Peyer's patch (tissue), 4 donors: Measurements from ENCODE around the gene GPS1. TPM values are rescaled to one million over a fixed set of nuclear protein-coding genes. Genes with fewer than 3 reads are reported as not detected.

Experiments
- DNase-seq, 3 donors: peaks; one replicate each; pipeline ENCODE4 v3.0.0-alpha.2; 2017 to 2019
- H3K27ac ChIP-seq, 4 donors: fragments of 200-600 bp; sonication (generic); one replicate each; pipeline ENCODE4 v1.5.1; 2016 to 2019
- H3K27me3 ChIP-seq, 2 donors: fragments of 200-600 bp; sonication (generic); one replicate each; pipeline ENCODE4 v1.5.1; 2019
- H3K36me3 ChIP-seq, 3 donors: fragments of 200-600 bp; sonication (generic); one replicate each; pipeline ENCODE4 v1.5.1; 2016 to 2019
- H3K4me1 ChIP-seq, 4 donors: fragments of 200-600 bp; sonication (generic); one replicate each; pipeline ENCODE4 v1.5.1; 2016 to 2019
- H3K4me3 ChIP-seq, 4 donors: fragments of 200-600 bp; sonication (generic); 1 replicate in 3 of 4; 2 replicates in 1 of 4; pipeline ENCODE4 v1.5.1; 2016 to 2019; ENCODE audit warnings: mild to moderate bottlenecking in 1 of 4
- H3K9me3 ChIP-seq, 4 donors: fragments of 200-600 bp; sonication (generic); one replicate each; pipeline ENCODE4 v1.5.1; 2016 to 2019; ENCODE audit warnings: mild to moderate bottlenecking in 1 of 4
- CTCF ChIP-seq, 6 experiments: fragments of 450-650 bp in 4 of 6; fragments of 200-600 bp in 2 of 6; sonication (generic) in 1 of 6; IDR thresholded peaks; one replicate each; pipeline ENCODE4 v1.5.1; 2017 to 2019; ENCODE audit warnings: antibody characterized with exemption in 6 of 6, mild to moderate bottlenecking in 3 of 6, moderate library complexity in 1 of 6
- POLR2A ChIP-seq, 2 donors: fragments of 450-650 bp; IDR thresholded peaks; one replicate each; pipeline ENCODE4 v1.5.1; 2017; ENCODE audit warnings: antibody characterized with exemption in 2 of 2, mild to moderate bottlenecking in 2 of 2, moderate library complexity in 2 of 2
- total RNA-seq, 4 donors: library from RNA; depleted of rRNA; stranded (reverse); fragments of >200 nt; gene quantifications; one replicate each; pipeline ENCODE4 v1.1.0, GENCODE V29; 2016

GPS1 gene
- total RNA-seq, 4 donors from 2014 or later: 69.2 to 138 (median 88.5) TPM

DNA sequence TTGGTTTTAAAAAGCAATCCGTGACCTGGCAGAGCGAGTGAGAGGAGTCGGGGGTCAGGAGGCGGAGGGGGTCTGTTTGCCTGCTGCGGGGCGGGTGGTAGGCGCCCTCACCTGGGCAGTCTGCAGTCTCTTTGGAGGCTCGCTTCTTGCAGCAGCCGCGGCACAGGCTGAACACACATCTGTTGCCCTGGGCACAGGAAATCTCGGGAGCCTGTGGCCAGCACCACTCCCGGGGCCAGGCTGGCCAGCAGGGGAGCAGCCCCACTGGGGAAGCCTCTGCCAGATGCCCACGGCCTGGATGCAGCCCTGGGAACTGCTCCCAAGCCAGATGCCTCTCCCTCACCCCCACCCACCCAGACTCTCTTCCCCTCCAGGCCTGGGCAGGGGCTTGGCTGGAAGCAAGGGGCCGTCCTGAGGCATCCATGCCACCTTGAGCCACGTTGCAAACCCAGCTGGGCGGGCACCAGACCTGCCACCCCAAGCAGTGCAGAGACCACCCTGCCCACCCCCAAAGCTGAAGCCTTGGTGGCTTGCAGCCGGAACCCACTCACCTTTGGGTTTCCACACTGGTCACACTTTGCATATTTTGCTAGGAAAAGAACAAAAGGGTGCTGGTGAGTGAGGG, 6.6 kb downstream of the GPS1 start:
- DNase-seq: no peak
- Histone ChIP-seq H3K4me3 (no peak overlapping the region), H3K27ac (no peak overlapping the region), H3K27me3 (no peaks in the 10 kb centered on the region), H3K9me3 (no peaks in the 10 kb centered on the region), H3K36me3 (peaks cover 0 to 98% (median 0%) of the 10 kb centered on the region in 3 donors), H3K4me1 (peaks cover 0 to 7% (median under 1%) of the 10 kb centered on the region in 4 donors)
- TF ChIP-seq POLR2A (IDR thresholded peaks at IDR 0.05): no peak
- TF ChIP-seq CTCF (IDR thresholded peaks at IDR 0.05): no peak

DNA sequence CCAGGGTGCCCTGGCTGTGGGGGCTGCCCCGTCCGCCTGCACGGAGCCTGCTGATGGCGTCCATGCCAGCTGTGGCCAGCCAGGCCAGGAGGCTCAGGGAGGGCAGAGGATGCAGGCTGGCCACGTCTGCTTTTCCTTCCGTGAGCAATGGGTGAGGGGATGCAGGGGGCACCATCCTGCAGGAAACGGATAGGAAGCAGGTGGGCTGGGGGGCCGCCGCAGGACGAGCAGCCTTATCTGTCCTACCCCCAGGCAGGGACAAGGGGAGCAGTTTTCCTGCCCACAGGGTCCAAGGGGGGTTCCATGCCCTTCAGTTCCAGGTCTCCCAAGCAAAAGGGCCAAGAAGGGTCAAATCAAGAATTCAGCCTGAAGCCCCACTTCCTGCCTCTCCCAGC, 7.2 kb downstream of the GPS1 start:
- TF ChIP-seq CTCF (IDR thresholded peaks at IDR 0.05): no peak
- TF ChIP-seq POLR2A (IDR thresholded peaks at IDR 0.05): no peak
- H3K4me3 ChIP-seq: no peak overlapping the region
- peaks cover 0 to 99% (median 0%) of the 10 kb centered on the region in 3 donors for H3K36me3 ChIP-seq
- peaks cover 0 to 7% (median 1%) of the 10 kb centered on the region in 4 donors for H3K4me1 ChIP-seq
- H3K27me3 ChIP-seq: no peaks in the 10 kb centered on the region
- H3K9me3 ChIP-seq: no peaks in the 10 kb centered on the region
- DNase-seq: no peak
- no peak overlapping the region for H3K27ac ChIP-seq

GRCh38 chr17:82059272-82060000, 7.7 kb downstream of the GPS1 start:
- H3K4me1 ChIP-seq: peaks cover 0 to 11% (median 6%) of the 10 kb centered on the region in 4 donors
- DNase-seq: no peak
- H3K27me3 ChIP-seq: no peaks in the 10 kb centered on the region
- TF ChIP-seq CTCF (IDR thresholded peaks at IDR 0.05) (no peak), POLR2A (IDR thresholded peaks at IDR 0.05) (no peak)
- no peaks in the 10 kb centered on the region for H3K9me3 ChIP-seq
- H3K27ac ChIP-seq: no peak overlapping the region
- H3K4me3 ChIP-seq: no peak overlapping the region
- peaks cover 0 to 95% (median 0%) of the 10 kb centered on the region in 3 donors for H3K36me3 ChIP-seq

DNA sequence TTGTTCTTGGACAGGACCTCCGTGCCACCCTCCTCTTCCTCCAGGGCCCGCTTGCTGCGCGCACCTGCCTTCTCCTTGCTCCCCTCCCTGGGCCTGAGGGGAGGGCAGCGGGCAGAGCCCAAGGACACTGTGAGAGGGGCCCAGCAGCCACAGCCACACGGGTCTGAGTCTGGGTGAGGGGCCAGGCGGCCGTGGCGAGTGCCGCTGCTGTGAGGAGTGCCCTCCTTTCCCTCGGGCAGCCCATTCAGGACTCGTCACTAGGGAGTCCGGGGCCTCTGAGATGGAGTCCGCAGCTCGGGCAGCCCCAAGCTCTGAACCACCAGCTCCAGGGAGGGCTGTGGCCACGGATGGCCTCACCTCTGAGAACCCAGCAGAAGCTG, 8.3 kb downstream of the GPS1 start:
- Histone ChIP-seq H3K27ac (no peak overlapping the region), H3K9me3 (no peaks in the 10 kb centered on the region), H3K4me3 (no peak overlapping the region), H3K36me3 (peaks cover 0 to 89% (median 0%) of the 10 kb centered on the region in 3 donors), H3K4me1 (peaks cover 0 to 17% (median 11%) of the 10 kb centered on the region in 4 donors), H3K27me3 (no peaks in the 10 kb centered on the region)
- no peak for DNase-seq
- TF ChIP-seq POLR2A (IDR thresholded peaks at IDR 0.05): no peak
- TF ChIP-seq CTCF (IDR thresholded peaks at IDR 0.05): no peak

DNA sequence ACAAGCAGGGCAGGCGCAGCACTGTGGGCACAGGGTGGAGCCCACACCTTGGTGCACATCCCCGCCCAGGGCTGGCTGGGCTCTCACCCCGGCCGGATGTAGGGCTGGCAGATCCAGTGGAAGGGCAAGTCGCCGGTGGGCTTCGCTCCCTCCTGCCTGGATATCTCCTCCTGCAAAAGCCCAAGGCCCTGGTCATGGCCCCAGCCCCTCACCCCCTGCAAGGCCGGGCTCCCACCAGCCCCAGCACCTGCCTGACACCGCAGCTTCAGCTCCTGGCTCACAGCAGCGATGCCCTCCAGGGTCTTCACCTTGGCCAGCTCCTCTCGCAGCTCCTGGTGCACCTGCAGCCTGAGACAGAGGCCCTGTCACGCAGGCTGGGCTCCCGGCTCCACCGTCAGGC, 8.9 kb downstream of the GPS1 start:
- Histone ChIP-seq H3K4me3 (no peak overlapping the region), H3K27ac (no peak overlapping the region), H3K9me3 (no peaks in the 10 kb centered on the region), H3K4me1 (peaks cover 0 to 20% (median 13%) of the 10 kb centered on the region in 4 donors), H3K36me3 (peaks cover 0 to 83% (median 0%) of the 10 kb centered on the region in 3 donors), H3K27me3 (no peaks in the 10 kb centered on the region)
- TF ChIP-seq CTCF (IDR thresholded peaks at IDR 0.05): no peak
- TF ChIP-seq POLR2A (IDR thresholded peaks at IDR 0.05): no peak
- no peak for DNase-seq
